GM19463 (cell line): ENCODE measurements around the gene GRM5.
"Not testable (repeated sequence)": the region's sequence is repeated elsewhere in the genome, so short reads cannot be mapped to it uniquely, and the experiment has no call there.

Source experiments
- ATAC-seq: cut with Tn5 transposase; IDR thresholded peaks from one replicate; pipeline ENCODE4 v1.9.1; 2021; ENCODE audit warnings: mild to moderate bottlenecking, moderate library complexity; ENCODE audit not compliant: unreplicated experiment

GRM5 gene

GRCh38 chr11:88975441-88975840, 90.3 kb downstream of the GRM5 start:
- not testable (repeated sequence) for ATAC-seq

DNA sequence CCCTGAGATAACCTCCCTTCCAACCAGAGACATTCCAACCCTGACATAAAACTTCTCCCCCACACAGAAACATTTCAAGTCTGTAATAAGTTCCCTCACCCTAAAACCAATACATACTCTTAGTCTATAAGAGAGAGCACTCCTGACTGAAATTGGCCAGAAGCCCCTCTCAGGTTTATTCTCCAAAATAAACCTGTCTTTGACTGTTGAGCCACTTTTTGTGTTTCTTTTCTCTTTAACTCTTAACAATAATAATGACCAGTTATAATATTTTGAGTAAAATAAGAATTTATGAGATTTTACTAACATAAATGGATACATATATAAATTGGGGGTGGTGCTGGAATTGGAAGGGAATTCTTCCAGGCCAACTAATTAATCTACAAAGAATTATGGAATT, 93.6 kb downstream of the GRM5 start:
- no peak for ATAC-seq

DNA sequence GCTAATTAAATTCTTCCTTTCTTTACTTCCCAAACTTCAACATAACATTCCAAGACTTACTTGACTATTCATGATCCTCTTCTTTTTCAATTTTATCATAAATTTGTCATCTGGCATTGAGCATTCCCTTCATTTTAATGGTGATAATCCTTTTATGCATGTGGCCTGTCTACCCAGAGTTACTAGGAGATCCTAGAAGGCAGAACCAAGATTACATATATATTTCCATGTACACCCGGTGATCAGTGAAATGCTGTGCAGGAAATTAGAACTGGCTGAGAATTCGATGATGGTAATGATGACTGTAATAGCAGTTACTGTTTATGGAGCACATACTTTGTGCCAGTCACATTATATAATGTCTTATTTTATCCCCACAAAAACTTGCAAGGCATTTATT, 104.2 kb downstream of the GRM5 start:
- not testable (repeated sequence) for ATAC-seq

- not testable (repeated sequence) for ATAC-seq
These were observed 105.9 kb downstream of the GRM5 start for GRCh38 chr11:88959857-88960256.

- ATAC-seq = no peak
These were observed 114.8 kb downstream of the GRM5 start for GRCh38 chr11:88950975-88951374.

- not testable (repeated sequence) for ATAC-seq
These were observed 116.9 kb downstream of the GRM5 start for GRCh38 chr11:88948908-88949307.

- peak; percentile 76 for ATAC-seq
These were observed 117.8 kb downstream of the GRM5 start for GRCh38 chr11:88947843-88948572.

DNA sequence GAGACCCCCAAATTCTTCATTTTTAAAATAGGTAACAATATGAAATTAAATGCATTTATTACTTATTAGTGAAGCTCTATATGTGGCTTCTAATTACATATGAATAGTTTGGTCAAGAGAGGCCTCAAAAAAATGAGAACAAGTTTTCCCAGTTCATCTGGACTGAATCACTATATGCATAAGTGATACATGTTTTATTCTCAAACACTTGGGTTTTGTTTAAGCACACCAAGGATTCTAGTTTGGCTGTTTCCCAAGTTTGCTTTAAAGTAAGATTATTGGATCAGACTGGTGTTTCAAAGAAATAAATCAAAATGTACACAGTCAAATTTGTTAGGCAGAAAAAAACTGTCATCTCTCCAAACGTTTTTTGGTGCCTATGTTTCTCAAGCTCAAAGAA, 136.1 kb downstream of the GRM5 start:
- ATAC-seq = not testable (repeated sequence)

DNA sequence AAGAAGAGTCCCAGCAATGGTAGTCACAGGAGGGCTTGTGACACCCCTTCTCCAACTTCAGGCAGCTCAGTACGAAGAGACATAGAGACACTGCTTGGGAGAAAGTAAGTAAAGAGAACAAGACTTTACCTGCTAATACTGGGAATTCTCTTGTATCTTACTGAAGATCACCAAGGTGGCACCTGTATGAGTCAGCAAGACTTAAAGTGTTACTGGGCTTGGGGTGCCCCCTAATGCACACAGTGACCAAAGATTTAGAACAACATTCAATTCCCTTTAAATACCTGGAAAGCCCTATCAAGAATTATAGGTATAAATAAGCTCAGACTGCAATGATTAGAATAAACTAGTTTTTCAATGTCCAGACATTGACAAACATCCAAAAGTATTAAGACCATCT, 148.7 kb downstream of the GRM5 start:
- ATAC-seq = not testable (repeated sequence)

DNA sequence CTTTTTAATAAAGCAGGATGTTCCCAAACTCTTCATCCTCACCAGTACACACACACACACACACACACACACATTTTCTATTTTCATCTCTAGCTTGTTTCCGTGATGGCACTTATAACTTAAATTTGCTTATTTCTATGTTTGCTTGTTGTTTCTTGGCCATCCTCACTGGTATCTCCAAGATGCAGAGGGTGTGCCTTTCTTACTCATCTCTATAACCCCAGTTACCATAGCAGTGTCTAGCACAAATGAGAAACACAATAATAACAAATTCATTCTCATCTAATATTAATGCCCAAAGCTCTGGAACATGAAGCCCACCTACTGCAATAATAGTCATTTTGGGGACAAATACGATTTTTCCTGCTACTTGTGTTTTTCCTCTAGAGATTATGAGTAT, 156.3 kb downstream of the GRM5 start:
- ATAC-seq = no peak

DNA sequence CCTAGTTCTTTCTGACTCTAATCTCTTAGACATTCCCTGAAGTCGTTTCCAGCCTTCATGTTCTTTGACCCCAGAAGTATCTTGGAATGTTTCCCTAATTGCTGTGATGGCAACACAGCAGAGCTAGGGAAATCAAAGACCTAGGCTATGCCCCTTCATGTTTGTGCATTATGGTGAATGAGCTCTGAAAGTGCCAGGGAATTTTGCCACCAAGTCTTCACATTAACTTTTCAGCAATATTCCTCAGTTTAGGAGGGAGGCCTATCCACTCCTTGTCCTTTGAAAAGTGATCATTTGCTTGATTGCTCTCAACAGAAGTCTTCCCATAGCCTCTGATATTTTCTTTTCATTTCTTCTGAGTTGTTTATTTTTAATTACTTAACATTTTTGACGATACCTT, 164.3 kb downstream of the GRM5 start:
- not testable (repeated sequence) for ATAC-seq

GRCh38 chr11:88888855-88889254, 176.9 kb downstream of the GRM5 start:
- ATAC-seq = not testable (repeated sequence)

DNA sequence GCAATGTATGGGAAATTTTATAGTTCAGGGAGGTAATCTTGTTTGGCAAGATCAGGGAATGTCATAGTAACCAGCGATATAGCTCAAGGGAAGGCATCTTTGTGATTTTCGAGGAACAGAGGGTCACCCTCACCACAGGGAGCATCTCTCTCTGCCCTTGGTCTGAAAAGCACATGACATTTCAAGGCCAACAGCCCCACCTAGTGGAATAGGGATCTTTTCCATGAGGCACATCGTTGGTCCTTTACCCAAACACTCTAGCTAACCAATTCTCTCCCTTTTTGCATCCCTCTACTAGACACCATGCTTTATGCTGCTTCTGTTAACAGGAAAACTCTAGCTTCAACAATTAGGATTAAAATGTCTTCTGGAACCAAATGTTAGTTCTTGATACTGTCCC, 179.0 kb downstream of the GRM5 start:
- ATAC-seq = no peak

GRCh38 chr11:88882800-88883199, 183.0 kb downstream of the GRM5 start:
- peak; percentile 55 for ATAC-seq

- ATAC-seq = no peak
These were observed 204.2 kb downstream of the GRM5 start for GRCh38 chr11:88861618-88862017.

GRCh38 chr11:88860431-88860830, 205.4 kb downstream of the GRM5 start:
- not testable (repeated sequence) for ATAC-seq

GRCh38 chr11:88853963-88854362, 211.8 kb downstream of the GRM5 start:
- not testable (repeated sequence) for ATAC-seq

DNA sequence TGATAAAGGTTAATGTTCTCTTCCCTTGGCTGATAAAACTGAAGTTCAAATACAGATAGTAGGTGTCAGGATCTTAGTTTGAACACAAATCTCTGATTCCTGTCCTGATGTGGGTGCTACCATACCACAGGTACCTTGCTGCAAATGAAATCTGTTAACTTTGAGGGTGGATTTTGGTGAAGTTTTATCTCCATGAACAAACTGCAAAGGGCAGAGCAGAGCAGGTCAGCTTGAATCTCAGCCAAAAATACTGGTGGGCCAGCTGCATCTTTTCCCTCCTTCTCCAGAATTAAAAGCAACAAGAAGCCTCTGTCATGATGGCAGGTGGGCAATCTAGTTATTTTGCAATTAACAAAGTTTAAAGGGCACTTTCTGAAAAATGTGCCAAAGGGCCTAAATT, 214.2 kb downstream of the GRM5 start:
- ATAC-seq = not testable (repeated sequence)

DNA sequence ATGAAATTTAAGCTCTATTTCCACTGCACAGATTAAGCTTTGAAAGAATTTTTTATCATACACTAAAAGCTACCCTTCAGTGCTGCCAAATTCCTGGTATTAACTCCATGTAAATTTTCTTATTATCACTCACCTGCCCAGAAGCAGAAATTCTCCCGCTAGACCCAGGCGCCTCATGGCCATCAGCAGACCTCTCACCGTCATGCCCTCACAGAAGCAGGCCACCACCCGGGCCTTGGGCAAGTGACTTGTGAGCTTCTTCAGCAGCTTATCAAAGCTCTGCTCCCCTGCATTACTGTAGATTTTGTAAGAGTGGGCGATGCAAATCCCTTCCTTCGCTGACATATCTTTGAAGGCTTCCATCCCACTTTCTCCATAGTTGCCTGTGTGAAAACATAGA, 216.0 kb downstream of the GRM5 start:
- not testable (repeated sequence) for ATAC-seq

DNA sequence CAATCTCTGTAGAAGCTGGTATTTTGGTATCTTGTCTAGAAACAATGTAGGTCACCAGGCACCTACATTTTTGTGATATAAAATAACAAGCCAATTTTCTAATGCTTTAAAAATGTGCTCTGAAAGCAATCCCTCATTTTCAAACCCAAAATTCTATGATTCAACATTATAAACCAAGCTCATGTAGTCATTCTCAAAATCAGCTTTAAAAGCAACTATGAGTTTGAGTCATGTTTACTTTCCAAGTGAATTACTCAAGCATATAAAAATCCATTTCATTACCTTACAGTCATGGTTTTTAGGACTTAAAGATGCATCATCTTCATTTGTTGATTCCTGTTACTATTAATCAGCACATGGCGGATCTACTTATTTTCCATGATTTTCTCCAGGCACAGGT, 216.4 kb downstream of the GRM5 start:
- ATAC-seq = no peak

GRCh38 chr11:88846266-88846665, 219.5 kb downstream of the GRM5 start:
- ATAC-seq = not testable (repeated sequence)

GRCh38 chr11:88844941-88845340, 220.8 kb downstream of the GRM5 start:
- ATAC-seq = not testable (repeated sequence)
